ENCODE measurements around the gene PGBD1.

DNA sequence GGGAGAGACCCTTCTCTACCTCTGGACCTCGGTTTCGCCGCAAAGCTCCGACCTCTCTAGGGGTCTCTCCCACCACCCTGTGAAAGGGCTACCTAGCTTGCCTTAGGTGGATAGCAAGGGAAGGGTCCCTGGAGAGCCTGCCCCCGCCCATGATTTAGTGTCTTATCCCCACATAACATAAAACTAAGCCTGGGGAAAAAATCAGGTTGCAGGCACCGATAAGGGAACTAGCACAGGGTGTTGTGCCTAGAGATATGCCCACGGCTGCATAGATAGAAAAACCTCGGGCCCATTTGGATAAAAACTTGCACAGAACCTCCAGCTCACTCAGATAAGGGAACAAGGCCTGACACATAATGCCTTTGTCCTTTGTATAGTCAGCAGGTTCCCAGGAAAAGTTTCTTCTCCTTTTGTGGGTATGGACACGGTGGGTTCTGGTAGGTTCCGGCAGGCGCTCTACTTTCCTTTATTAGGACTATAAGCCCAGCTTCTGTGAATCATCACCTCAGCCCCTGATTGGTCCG lies 53.7 kb downstream of the PGBD1 start:
- TF ChIP-seq, protein P1, sequence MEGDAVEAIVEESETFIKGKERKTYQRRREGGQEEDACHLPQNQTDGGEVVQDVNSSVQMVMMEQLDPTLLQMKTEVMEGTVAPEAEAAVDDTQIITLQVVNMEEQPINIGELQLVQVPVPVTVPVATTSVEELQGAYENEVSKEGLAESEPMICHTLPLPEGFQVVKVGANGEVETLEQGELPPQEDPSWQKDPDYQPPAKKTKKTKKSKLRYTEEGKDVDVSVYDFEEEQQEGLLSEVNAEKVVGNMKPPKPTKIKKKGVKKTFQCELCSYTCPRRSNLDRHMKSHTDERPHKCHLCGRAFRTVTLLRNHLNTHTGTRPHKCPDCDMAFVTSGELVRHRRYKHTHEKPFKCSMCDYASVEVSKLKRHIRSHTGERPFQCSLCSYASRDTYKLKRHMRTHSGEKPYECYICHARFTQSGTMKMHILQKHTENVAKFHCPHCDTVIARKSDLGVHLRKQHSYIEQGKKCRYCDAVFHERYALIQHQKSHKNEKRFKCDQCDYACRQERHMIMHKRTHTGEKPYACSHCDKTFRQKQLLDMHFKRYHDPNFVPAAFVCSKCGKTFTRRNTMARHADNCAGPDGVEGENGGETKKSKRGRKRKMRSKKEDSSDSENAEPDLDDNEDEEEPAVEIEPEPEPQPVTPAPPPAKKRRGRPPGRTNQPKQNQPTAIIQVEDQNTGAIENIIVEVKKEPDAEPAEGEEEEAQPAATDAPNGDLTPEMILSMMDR (IDR thresholded peaks at IDR 0.05; ENCODE audit: insufficient read depth, low read length, poor library complexity, severe bottlenecking): no peak
- TF ChIP-seq EZH2phosphoT487 (conservative IDR thresholded peaks at IDR 0.05; ENCODE audit: low read length): no peak

All from SU-DHL-6 (cell line).